A549 (cell line): ENCODE measurements around the gene FAM107B. TPM values are rescaled to one million over a fixed set of nuclear protein-coding genes. Genes with fewer than 3 reads are reported as not detected.

Experiments
- ATAC-seq, 2 experiments: fragments of 200-7000 bp in 1 of 2; fragments of >200 bp in 1 of 2; cut with Nextera tagmentation in 1 of 2; cut with Tn5 transposase in 1 of 2; 3 replicates each; pipeline versions ENCODE4 v1.8.0 to v1.9.1; 2018 to 2020; ENCODE audit warnings: mild to moderate bottlenecking in 1 of 2, moderate library complexity in 1 of 2
- CTCF ChIA-PET: fragments of 300-600 bp; sonication (Branson Sonifier 250); formaldehyde crosslinking; extraction: SDS; loops from one replicate; lab custom pipeline; 2021; ENCODE audit warnings: antibody characterized with exemption, inconsistent platforms; lab: Yijun Ruan, JAX
- POLR2A ChIA-PET: fragments of 350-600 bp; formaldehyde crosslinking; extraction: SDS; loops from one replicate; lab custom pipeline; 2021; ENCODE audit warnings: antibody characterized with exemption, inconsistent platforms; lab: Yijun Ruan, JAX
- DNase-seq, 2 experiments: peaks; one replicate each; pipeline versions ENCODE4 v3.0.0 to v3.0.0-alpha.2; 2011 to 2016; ENCODE audit warnings: low read depth in 1 of 2, low spot score in 1 of 2
- FAIRE-seq: peaks from 2 replicates; lab custom pipeline; 2011; peaks lifted over from hg19 to GRCh38; lab: Jason Lieb, UNC
- H3K27ac ChIP-seq, 2 experiments: fragments of >200 bp; sonication (Bioruptor Twin); formaldehyde crosslinking; 3 replicates each; pipeline ENCODE4 v1.5.1; 2016 to 2017
- H3K4me1 ChIP-seq: fragments of >200 bp; sonication (Bioruptor Twin); formaldehyde crosslinking; 3 replicates; pipeline ENCODE4 v1.6.1; 2016
- H3K4me2 ChIP-seq: fragments of >200 bp; sonication (Bioruptor Twin); formaldehyde crosslinking; 3 replicates; pipeline ENCODE4 v1.6.1; 2016
- H3K4me3 ChIP-seq: fragments of >200 bp; sonication (Bioruptor Twin); formaldehyde crosslinking; 3 replicates; pipeline ENCODE4 v1.5.1; 2016
- H3K9me3 ChIP-seq: fragments of >200 bp; sonication (Bioruptor Twin); formaldehyde crosslinking; 3 replicates; pipeline ENCODE4 v1.6.1; 2016
- CEBPB ChIP-seq, 2 experiments: fragments of >200 bp in 1 of 2; sonication (Bioruptor Twin) in 1 of 2; formaldehyde crosslinking in 1 of 2; IDR thresholded peaks; 2 replicates each; pipeline ENCODE4 v1.6.1; 2012 to 2016
- CHD4 ChIP-seq: fragments of 200-600 bp; sonication (generic); IDR thresholded peaks from 2 replicates; pipeline ENCODE4 v1.6.1; 2016; ENCODE audit warnings: antibody characterized with exemption, mild to moderate bottlenecking, borderline replicate concordance
- FOSB ChIP-seq: fragments of 250-450 bp; sonication (Bioruptor Pico); IDR thresholded peaks from 2 replicates; pipeline ENCODE4 v1.5.0; 2020; ENCODE audit warnings: mild to moderate bottlenecking, moderate library complexity
- GATA3 ChIP-seq: IDR thresholded peaks from 2 replicates; pipeline ENCODE4 v1.6.1; 2012; ENCODE audit warnings: borderline replicate concordance
- KDM5A ChIP-seq: fragments of 200-600 bp; sonication (generic); IDR thresholded peaks from 2 replicates; pipeline ENCODE4 v1.6.1; 2016; ENCODE audit warnings: antibody characterized with exemption, mild to moderate bottlenecking
- MAFK ChIP-seq: fragments of 450-650 bp; IDR thresholded peaks from 2 replicates; pipeline ENCODE4 v1.6.1; 2014; ENCODE audit not compliant: partially characterized antibody
- RAD21 ChIP-seq, 2 experiments: fragments of >200 bp in 1 of 2; sonication (Bioruptor Twin) in 1 of 2; formaldehyde crosslinking in 1 of 2; IDR thresholded peaks in 1 of 2; conservative IDR thresholded peaks in 1 of 2; 2 replicates in 1 of 2; 3 replicates in 1 of 2; pipeline ENCODE4 v1.6.1; 2012 to 2018; ENCODE audit warnings: inconsistent platforms in 1 of 2
- RCOR1 ChIP-seq: fragments of 150-350 bp; IDR thresholded peaks from 2 replicates; pipeline ENCODE4 v1.6.1; 2014; ENCODE audit warnings: antibody characterized with exemption, low read length, low read depth
- RFX5 ChIP-seq: fragments of 450-650 bp; IDR thresholded peaks from 2 replicates; pipeline ENCODE4 v1.7.1; 2014; ENCODE audit warnings: antibody characterized with exemption, mild to moderate bottlenecking, moderate library complexity
- SMC3 ChIP-seq: fragments of >200 bp; sonication (Bioruptor Twin); formaldehyde crosslinking; IDR thresholded peaks from 3 replicates; pipeline ENCODE4 v1.6.1; 2018; ENCODE audit warnings: inconsistent platforms
- SREBF2 ChIP-seq: fragments of 450-650 bp; IDR thresholded peaks from 2 replicates; pipeline ENCODE4 v1.6.1; 2014; ENCODE audit warnings: mild to moderate bottlenecking, moderate library complexity
- whole genome bisulfite sequencing: methylation state at CpG from one replicate; pipeline ENCODE4 v1.1.6; 2017; ENCODE audit errors: missing lambda C conversion rate; 5-methylcytosine and 5-hydroxymethylcytosine counted together
- polyA plus RNA-seq, 4 experiments: library from polyadenylated mRNA; depleted of rRNA in 3 of 4; stranded (reverse); fragments of >200 nt; fragmentation: RNase III in 1 of 4; extraction: RNeasy Plus Mini Kit Qiagen cat#74134 plus additional on column Dnase treatment in 1 of 4; gene quantifications; 2 replicates in 3 of 4; 3 replicates in 1 of 4; pipeline ENCODE4 v1.2.3, GENCODE V29; 2011 to 2017
- TF ChIP-seq, protein P1 (sequence below): fragments of 450-650 bp; IDR thresholded peaks from 2 replicates; pipeline ENCODE4 v1.6.1; 2014; ENCODE audit warnings: antibody characterized with exemption
- TF ChIP-seq, protein P2 (sequence below): IDR thresholded peaks from 2 replicates; pipeline ENCODE4 v1.6.1; 2012
- TF ChIP-seq, protein P3 (sequence below): fragments of >200 bp; sonication (Bioruptor Twin); formaldehyde crosslinking; IDR thresholded peaks from 3 replicates; pipeline ENCODE4 v1.6.1; 2016
- TF ChIP-seq, protein P4 (sequence below): fragments of 250-450 bp; sonication (Bioruptor Pico); IDR thresholded peaks from 2 replicates; pipeline ENCODE4 v1.5.0; 2021; ENCODE audit warnings: mild to moderate bottlenecking, moderate library complexity, borderline replicate concordance
- TF ChIP-seq, protein P5 (sequence below): fragments of 200-600 bp; sonication (generic); IDR thresholded peaks from 2 replicates; pipeline ENCODE4 v1.6.1; 2016; ENCODE audit warnings: antibody characterized with exemption, mild to moderate bottlenecking, moderate library complexity

Gene FAM107B
- polyA plus RNA-seq, 2 of the 4 experiments (the other 2 are of a cell fraction), result 99.9 to 173 TPM

DNA sequence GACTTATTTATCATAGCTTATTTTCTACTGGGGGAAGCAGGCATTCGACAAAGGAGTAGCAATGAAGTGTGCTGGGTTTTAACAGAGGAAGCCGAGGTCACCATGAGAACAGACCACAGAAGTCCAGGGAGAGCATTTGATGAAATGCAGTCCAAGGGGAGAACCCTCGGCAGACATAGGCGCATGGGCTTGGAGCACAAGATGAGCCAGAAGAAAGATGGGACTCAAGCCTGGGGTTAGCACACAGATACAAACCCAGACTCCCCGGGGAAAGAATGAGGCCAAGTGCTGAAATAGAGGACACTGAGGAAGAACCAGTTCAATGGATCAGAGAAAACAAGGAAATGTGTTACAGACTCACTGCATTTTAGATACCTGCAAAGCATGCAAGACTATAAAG, 209.5 kb downstream of the FAM107B start:
- Histone ChIP-seq H3K4me3 (no peak overlapping the region), H3K9me3 (no peaks in the 10 kb centered on the region), H3K4me1 (peaks cover 78% of the 10 kb centered on the region), H3K4me2 (peak overlapping the region; percentile 46), H3K27ac (peak overlapping the region; percentile 4 to 70; a peak in 4 of 6 replicates)
- no peak for DNase-seq
- ChIA-PET POLR2A (no interaction called here), CTCF (no interaction called here)
- TF ChIP-seq SMC3 (no peak), GATA3 (no peak), RAD21 (conservative IDR thresholded peaks at IDR 0.05 in 1 of 2, IDR thresholded peaks at IDR 0.05 in 1 of 2) (no peak), KDM5A (no peak), CHD4 (no peak), FOSB (CRISPR knock-in tag) (no peak), CEBPB (IDR thresholded peaks at IDR 0.05) (no peak), RFX5 (no peak), SREBF2 (no peak), RCOR1 (no peak)
- TF ChIP-seq, protein P1, sequence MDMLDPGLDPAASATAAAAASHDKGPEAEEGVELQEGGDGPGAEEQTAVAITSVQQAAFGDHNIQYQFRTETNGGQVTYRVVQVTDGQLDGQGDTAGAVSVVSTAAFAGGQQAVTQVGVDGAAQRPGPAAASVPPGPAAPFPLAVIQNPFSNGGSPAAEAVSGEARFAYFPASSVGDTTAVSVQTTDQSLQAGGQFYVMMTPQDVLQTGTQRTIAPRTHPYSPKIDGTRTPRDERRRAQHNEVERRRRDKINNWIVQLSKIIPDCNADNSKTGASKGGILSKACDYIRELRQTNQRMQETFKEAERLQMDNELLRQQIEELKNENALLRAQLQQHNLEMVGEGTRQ, result no peak
- TF ChIP-seq, protein P2, sequence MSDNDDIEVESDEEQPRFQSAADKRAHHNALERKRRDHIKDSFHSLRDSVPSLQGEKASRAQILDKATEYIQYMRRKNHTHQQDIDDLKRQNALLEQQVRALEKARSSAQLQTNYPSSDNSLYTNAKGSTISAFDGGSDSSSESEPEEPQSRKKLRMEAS, result no peak
- FAIRE-seq, result no peak
- 72% methylated on average over 5 of the region's 5 CpGs for WGBS
- no peak for ATAC-seq

DNA sequence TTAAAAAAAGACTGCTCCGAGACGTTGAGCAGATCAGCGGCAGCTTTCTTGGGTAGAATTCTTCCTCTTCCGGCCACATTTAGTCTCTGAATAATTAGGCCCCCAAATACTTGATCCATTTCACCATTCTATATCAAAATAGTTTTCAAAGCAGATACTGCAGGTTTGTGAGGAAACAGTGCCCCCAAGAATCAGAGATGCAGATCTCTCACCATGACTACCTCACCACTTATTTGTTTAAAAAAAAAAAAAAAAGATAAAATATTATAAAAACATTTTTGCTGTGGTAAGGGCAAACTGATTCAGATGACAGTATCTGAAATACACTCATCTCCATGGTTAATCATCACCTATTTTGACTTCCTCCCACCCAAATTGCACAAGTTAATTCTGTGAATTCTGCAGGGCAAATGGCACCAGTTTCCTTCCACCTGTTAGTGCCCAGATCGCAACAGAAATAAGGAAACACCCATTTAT, 210.4 kb downstream of the FAM107B start:
- peak overlapping the region; percentile 4 to 70 for H3K27ac ChIP-seq
- TF ChIP-seq, protein P3, sequence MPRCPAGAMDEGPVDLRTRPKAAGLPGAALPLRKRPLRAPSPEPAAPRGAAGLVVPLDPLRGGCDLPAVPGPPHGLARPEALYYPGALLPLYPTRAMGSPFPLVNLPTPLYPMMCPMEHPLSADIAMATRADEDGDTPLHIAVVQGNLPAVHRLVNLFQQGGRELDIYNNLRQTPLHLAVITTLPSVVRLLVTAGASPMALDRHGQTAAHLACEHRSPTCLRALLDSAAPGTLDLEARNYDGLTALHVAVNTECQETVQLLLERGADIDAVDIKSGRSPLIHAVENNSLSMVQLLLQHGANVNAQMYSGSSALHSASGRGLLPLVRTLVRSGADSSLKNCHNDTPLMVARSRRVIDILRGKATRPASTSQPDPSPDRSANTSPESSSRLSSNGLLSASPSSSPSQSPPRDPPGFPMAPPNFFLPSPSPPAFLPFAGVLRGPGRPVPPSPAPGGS, result no peak
- TF ChIP-seq CEBPB (IDR thresholded peaks at IDR 0.05), result peak in 1 of 2 experiments; percentile 31; a peak in 2 of 4 replicates
- TF ChIP-seq, protein P4, sequence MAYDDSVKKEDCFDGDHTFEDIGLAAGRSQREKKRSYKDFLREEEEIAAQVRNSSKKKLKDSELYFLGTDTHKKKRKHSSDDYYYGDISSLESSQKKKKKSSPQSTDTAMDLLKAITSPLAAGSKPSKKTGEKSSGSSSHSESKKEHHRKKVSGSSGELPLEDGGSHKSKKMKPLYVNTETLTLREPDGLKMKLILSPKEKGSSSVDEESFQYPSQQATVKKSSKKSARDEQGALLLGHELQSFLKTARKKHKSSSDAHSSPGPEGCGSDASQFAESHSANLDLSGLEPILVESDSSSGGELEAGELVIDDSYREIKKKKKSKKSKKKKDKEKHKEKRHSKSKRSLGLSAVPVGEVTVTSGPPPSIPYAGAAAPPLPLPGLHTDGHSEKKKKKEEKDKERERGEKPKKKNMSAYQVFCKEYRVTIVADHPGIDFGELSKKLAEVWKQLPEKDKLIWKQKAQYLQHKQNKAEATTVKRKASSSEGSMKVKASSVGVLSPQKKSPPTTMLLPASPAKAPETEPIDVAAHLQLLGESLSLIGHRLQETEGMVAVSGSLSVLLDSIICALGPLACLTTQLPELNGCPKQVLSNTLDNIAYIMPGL (CRISPR knock-in tag), result no peak
- TF ChIP-seq RAD21 (conservative IDR thresholded peaks at IDR 0.05 in 1 of 2, IDR thresholded peaks at IDR 0.05 in 1 of 2), result peak in 1 of 2 experiments; percentile 16; a peak in 1 of 5 replicates
- TF ChIP-seq, protein P5, sequence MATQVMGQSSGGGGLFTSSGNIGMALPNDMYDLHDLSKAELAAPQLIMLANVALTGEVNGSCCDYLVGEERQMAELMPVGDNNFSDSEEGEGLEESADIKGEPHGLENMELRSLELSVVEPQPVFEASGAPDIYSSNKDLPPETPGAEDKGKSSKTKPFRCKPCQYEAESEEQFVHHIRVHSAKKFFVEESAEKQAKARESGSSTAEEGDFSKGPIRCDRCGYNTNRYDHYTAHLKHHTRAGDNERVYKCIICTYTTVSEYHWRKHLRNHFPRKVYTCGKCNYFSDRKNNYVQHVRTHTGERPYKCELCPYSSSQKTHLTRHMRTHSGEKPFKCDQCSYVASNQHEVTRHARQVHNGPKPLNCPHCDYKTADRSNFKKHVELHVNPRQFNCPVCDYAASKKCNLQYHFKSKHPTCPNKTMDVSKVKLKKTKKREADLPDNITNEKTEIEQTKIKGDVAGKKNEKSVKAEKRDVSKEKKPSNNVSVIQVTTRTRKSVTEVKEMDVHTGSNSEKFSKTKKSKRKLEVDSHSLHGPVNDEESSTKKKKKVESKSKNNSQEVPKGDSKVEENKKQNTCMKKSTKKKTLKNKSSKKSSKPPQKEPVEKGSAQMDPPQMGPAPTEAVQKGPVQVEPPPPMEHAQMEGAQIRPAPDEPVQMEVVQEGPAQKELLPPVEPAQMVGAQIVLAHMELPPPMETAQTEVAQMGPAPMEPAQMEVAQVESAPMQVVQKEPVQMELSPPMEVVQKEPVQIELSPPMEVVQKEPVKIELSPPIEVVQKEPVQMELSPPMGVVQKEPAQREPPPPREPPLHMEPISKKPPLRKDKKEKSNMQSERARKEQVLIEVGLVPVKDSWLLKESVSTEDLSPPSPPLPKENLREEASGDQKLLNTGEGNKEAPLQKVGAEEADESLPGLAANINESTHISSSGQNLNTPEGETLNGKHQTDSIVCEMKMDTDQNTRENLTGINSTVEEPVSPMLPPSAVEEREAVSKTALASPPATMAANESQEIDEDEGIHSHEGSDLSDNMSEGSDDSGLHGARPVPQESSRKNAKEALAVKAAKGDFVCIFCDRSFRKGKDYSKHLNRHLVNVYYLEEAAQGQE, result no peak
- peak; percentile 5 for TF ChIP-seq MAFK
- WGBS, result 42% methylated on average over 5 of the region's 5 CpGs
- no peak; a peak in 1 of 6 replicates for ATAC-seq
- CTCF ChIA-PET, result no interaction called here
- no peak overlapping the region for H3K4me3 ChIP-seq
- POLR2A ChIA-PET, result interaction anchor here (0.6 kb wide), 1 partner anchor 260 kb away, joined by 3 read pairs; no protein-coding TSS in a partner anchor
- FAIRE-seq, result no peak
- H3K9me3 ChIP-seq, result no peaks in the 10 kb centered on the region
- H3K4me2 ChIP-seq, result peak overlapping the region; percentile 46
- peaks cover 76% of the 10 kb centered on the region for H3K4me1 ChIP-seq
- no peak for DNase-seq
